Stomach (tissue), 9 donors: ENCODE measurements around the gene MAPKAPK2. TPM values are rescaled to one million over a fixed set of nuclear protein-coding genes. Genes with fewer than 3 reads are reported as not detected.
A peak's percentile ranks its signal among the peaks of the same experiment; 100 is the strongest.

ENCODE experiments used
- DNase-seq, 2 donors: peaks; one replicate each; pipeline versions ENCODE4 v3.0.0 to v3.0.0-alpha.2; 2013 to 2019
- H3K27ac ChIP-seq, 5 donors: fragments of 200-600 bp in 4 of 5; sonication (generic) in 4 of 5; one replicate each; pipeline ENCODE4 v1.5.1; 2013 to 2019; ENCODE audit warnings: mild to moderate bottlenecking in 1 of 5, moderate library complexity in 1 of 5
- H3K27me3 ChIP-seq, 3 donors: fragments of 200-600 bp; sonication (generic); one replicate each; pipeline ENCODE4 v1.5.1; 2017 to 2019; ENCODE audit warnings: mixed run types in 1 of 3
- H3K36me3 ChIP-seq, 4 donors: fragments of 200-600 bp; sonication (generic); 1 replicate in 3 of 4; 2 replicates in 1 of 4; pipeline ENCODE4 v1.5.1; 2016 to 2019
- H3K4me1 ChIP-seq, 4 donors: fragments of 200-600 bp; sonication (generic); one replicate each; pipeline ENCODE4 v1.5.1; 2016 to 2019
- H3K4me3 ChIP-seq, 4 donors: fragments of 200-600 bp; sonication (generic) in 3 of 4; one replicate each; pipeline ENCODE4 v1.5.1; 2016 to 2019; ENCODE audit warnings: mild to moderate bottlenecking in 1 of 4
- H3K9me3 ChIP-seq, 4 donors: fragments of 200-600 bp; sonication (generic); one replicate each; pipeline ENCODE4 v1.5.1; 2016 to 2019
- CTCF ChIP-seq, 7 experiments: fragments of 450-650 bp in 4 of 7; fragments of 200-600 bp in 3 of 7; sonication (generic) in 3 of 7; IDR thresholded peaks; one replicate each; pipeline ENCODE4 v1.5.1; 2016 to 2019; ENCODE audit warnings: antibody characterized with exemption in 7 of 7, control low read depth in 2 of 7, mild to moderate bottlenecking in 1 of 7
- EP300 ChIP-seq: sonication (generic); formaldehyde crosslinking; IDR thresholded peaks from one replicate; pipeline ENCODE4 v1.6.1; 2017; ENCODE audit warnings: antibody characterized with exemption
- POLR2A ChIP-seq, 4 donors: fragments of 450-650 bp; IDR thresholded peaks; one replicate each; pipeline ENCODE4 v1.6.1; 2016; ENCODE audit warnings: antibody characterized with exemption in 4 of 4, control low read depth in 2 of 4, mild to moderate bottlenecking in 1 of 4, moderate library complexity in 1 of 4
- POLR2AphosphoS5 ChIP-seq, 3 donors: sonication (generic); formaldehyde crosslinking; IDR thresholded peaks; one replicate each; pipeline ENCODE4 v1.6.1; 2016; ENCODE audit warnings: antibody characterized with exemption in 3 of 3
- WGBS, 5 donors: extraction: QIAGEN DNeasy Blood & Tissue Kit in 3 of 5; methylation state at CpG; one replicate each; pipeline versions ENCODE4 v1.1.5 to v1.1.7; 2013 to 2018; 5-methylcytosine and 5-hydroxymethylcytosine counted together
- intact Hi-C: fragments of 100-400 bp; cut with DNase I; formaldehyde crosslinking; loops from one replicate; pipeline ENCODE4 v1.15.1; 2023; ENCODE audit warnings: low total_unique reads
- polyA plus RNA-seq, 3 donors: library from polyadenylated mRNA; stranded (reverse); fragments of 200-250 nt; gene quantifications; one replicate each; pipeline ENCODE4 v1.2.3, GENCODE V29; 2013
- total RNA-seq, 5 donors: library from RNA; depleted of rRNA; stranded (reverse); fragments of >200 nt; gene quantifications; one replicate each; pipeline versions ENCODE4 v1.1.0 to v1.2.3, GENCODE V29; 2014 to 2016
- donor health status: healthy with polysubstance abuse.
- donor health status: Bipolar disorder and iron deficiency.
- donor health status: healthy.

MAPKAPK2 gene
- total and polyA plus RNA-seq, 8 donors, result 22.6 to 78.0 (median 49.7) TPM

GRCh38 chr1:206691604-206692003 lies 6.9 kb downstream of the MAPKAPK2 start:
- Histone ChIP-seq H3K9me3 (no peaks in the 10 kb centered on the region), H3K27ac (peak overlapping the region; percentile 22 to 100 (median 68)), H3K27me3 (no peaks in the 10 kb centered on the region), H3K4me1 (peaks cover 85 to 100% (median 96%) of the 10 kb centered on the region in 4 donors), H3K36me3 (peaks cover 0 to 15% (median 3%) of the 10 kb centered on the region in 4 donors), H3K4me3 (no peak overlapping the region)
- 13 to 42% (median 26%) methylated on average over 8 of the region's 8 CpGs for WGBS, 5 donors
- peak in 1 of 2 donors; percentile 50 for DNase-seq
- intact Hi-C loops, result no loop called here
- TF ChIP-seq POLR2AphosphoS5 (IDR thresholded peaks at IDR 0.05) (peak in 2 of 3 donors; percentile 39 to 70), EP300 (no peak), POLR2A (IDR thresholded peaks at IDR 0.05) (no peak), CTCF (IDR thresholded peaks at IDR 0.05) (no peak)

- WGBS, 5 donors, result 37 to 52% (median 43%) methylated on average over 10 of the region's 10 CpGs
- Histone ChIP-seq H3K36me3 (peaks cover 0 to 15% (median 7%) of the 10 kb centered on the region in 4 donors), H3K27me3 (no peaks in the 10 kb centered on the region), H3K9me3 (no peaks in the 10 kb centered on the region), H3K4me1 (peaks cover 84 to 100% (median 95%) of the 10 kb centered on the region in 4 donors), H3K4me3 (peak overlapping the region in 1 of 4 donors; percentile 18), H3K27ac (peak overlapping the region; percentile 26 to 100 (median 68))
- DNase-seq, result peak; percentile 61 to 71
- intact Hi-C loops, result no loop called here
- TF ChIP-seq EP300 (no peak), POLR2A (IDR thresholded peaks at IDR 0.05) (no peak), POLR2AphosphoS5 (IDR thresholded peaks at IDR 0.05) (peak in 2 of 3 donors; percentile 3 to 22), CTCF (IDR thresholded peaks at IDR 0.05) (no peak)
These were observed 8.3 kb downstream of the MAPKAPK2 start for GRCh38 chr1:206693029-206693428.

GRCh38 chr1:206693592-206693991 lies 8.9 kb downstream of the MAPKAPK2 start:
- peak overlapping the region in 1 of 4 donors; percentile 18 for H3K4me3 ChIP-seq

GRCh38 chr1:206694171-206695124 lies 9.7 kb downstream of the MAPKAPK2 start:
- Histone ChIP-seq H3K4me1 (peaks cover 77 to 100% (median 92%) of the 10 kb centered on the region in 4 donors), H3K36me3 (peaks cover 0 to 16% (median 7%) of the 10 kb centered on the region in 4 donors), H3K4me3 (no peak overlapping the region), H3K27me3 (no peaks in the 10 kb centered on the region), H3K27ac (peak overlapping the region in 4 of 5 donors; percentile 63 to 100 (median 84)), H3K9me3 (no peaks in the 10 kb centered on the region)
- DNase-seq, result no peak
- intact Hi-C loops, result no loop called here
- WGBS, 5 donors, result 68 to 74% (median 68%) methylated on average over 11 of the region's 11 CpGs
- TF ChIP-seq CTCF (IDR thresholded peaks at IDR 0.05), result no peak
- TF ChIP-seq POLR2AphosphoS5 (IDR thresholded peaks at IDR 0.05), result no peak
- TF ChIP-seq POLR2A (IDR thresholded peaks at IDR 0.05), result no peak
- TF ChIP-seq EP300, result no peak

More at GRCh38 chr1:206693592-206693991, 8.9 kb downstream of the MAPKAPK2 start:
- peak overlapping the region; percentile 9 to 100 (median 68) for H3K27ac ChIP-seq
- H3K9me3 ChIP-seq, result no peaks in the 10 kb centered on the region
- WGBS, 5 donors, result 51 to 79% (median 69%) methylated on average over 7 of the region's 7 CpGs
- intact Hi-C loops, result no loop called here
- peaks cover 0 to 16% (median 7%) of the 10 kb centered on the region in 4 donors for H3K36me3 ChIP-seq
- DNase-seq, result no peak
- no peaks in the 10 kb centered on the region for H3K27me3 ChIP-seq
- TF ChIP-seq EP300 (no peak), POLR2AphosphoS5 (IDR thresholded peaks at IDR 0.05) (peak in 1 of 3 donors; percentile 58), POLR2A (IDR thresholded peaks at IDR 0.05) (no peak)
- peaks cover 78 to 100% (median 92%) of the 10 kb centered on the region in 4 donors for H3K4me1 ChIP-seq
